ENCODE results near the gene RUFY4. TPM values are rescaled to one million over a fixed set of nuclear protein-coding genes. Genes with fewer than 3 reads are reported as not detected.

The RUFY4 gene
- total and polyA plus RNA-seq, 9 of the 15 experiments (the other 6 are each of a cell fraction or from before 2014, with no cell fraction given), result not detected

GRCh38 chr2:218020966-218021535 lies 48.0 kb upstream of the RUFY4 start:
- H2AFZ ChIP-seq (ENCODE audit: low read depth, low read length), result no peak overlapping the region
- FAIRE-seq, result no peak
- H3K79me2 ChIP-seq (ENCODE audit: control insufficient read depth, insufficient read depth, low read length), result no peaks in the 10 kb centered on the region
- H4K20me1 ChIP-seq (replicated peaks; ENCODE audit: control insufficient read depth, insufficient read depth, low read length), result no peaks in the 10 kb centered on the region
- 0% methylated on average over 6 of the region's 6 CpGs for WGBS (ENCODE audit: insufficient coverage, low coverage, missing lambda C conversion rate)
- no peak overlapping the region for H3K4me2 ChIP-seq (ENCODE audit: insufficient read depth, low read length)
- ChIA-PET CTCF (ENCODE audit: low intra/inter-chr PET ratio) (no interaction called here), POLR2A (interaction anchor here (0.6 kb wide), 1 partner anchor 64 kb away, joined by 3 read pairs; no protein-coding TSS in a partner anchor)
- no peaks in the 10 kb centered on the region for H3K9me1 ChIP-seq (ENCODE audit: control insufficient read depth, insufficient read depth, low read length)
- DNase-seq (ENCODE audit: extremely low read depth in 1 of 4, low spot score in 3 of 4), result no peak
- BruUV-seq (replicated peaks), result no TSS peak
- no peak overlapping the region for H3K9ac ChIP-seq (ENCODE audit: insufficient read depth in 1 of 2, low read depth in 2 of 2, low read length in 2 of 2)
- H3K4me1 ChIP-seq (replicated peaks in 1 of 2; ENCODE audit: control insufficient read depth in 2 of 2, insufficient read depth in 2 of 2, low read length in 2 of 2), result no peaks in the 10 kb centered on the region
- in situ Hi-C loops (cut with MboI), result no loop called here
- H3K27ac ChIP-seq (ENCODE audit: extremely low read depth, low read depth, low read length), result no peak overlapping the region
- TF ChIP-seq RB1 (IDR thresholded peaks at IDR 0.05; ENCODE audit: low read depth) (no peak), THAP7 (CRISPR knock-in tag; IDR thresholded peaks at IDR 0.05) (no peak), CBX1 (IDR thresholded peaks at IDR 0.05; ENCODE audit: low read depth) (no peak), ASH1L (IDR thresholded peaks at IDR 0.05; ENCODE audit: borderline replicate concordance, low read depth, partially characterized antibody) (no peak), PPARD (CRISPR knock-in tag; IDR thresholded peaks at IDR 0.05) (no peak), SMARCC2 (IDR thresholded peaks at IDR 0.05; ENCODE audit: low read depth) (no peak), MTA1 (IDR thresholded peaks at IDR 0.05; ENCODE audit: borderline replicate concordance) (no peak), SMARCA5 (IDR thresholded peaks at IDR 0.05) (no peak), ZNF143 (CRISPR knock-in tag; IDR thresholded peaks at IDR 0.05) (no peak)
- no peaks in the 10 kb centered on the region for H3K9me3 ChIP-seq (replicated peaks; ENCODE audit: control insufficient read depth, insufficient read depth, low read depth, low read length)
- no peaks in the 10 kb centered on the region for H3K36me3 ChIP-seq (ENCODE audit: control insufficient read depth, insufficient read depth, low read length)
- intact Hi-C loops (cut with micrococcal nuclease), result no loop called here
- no peak overlapping the region for H3K4me3 ChIP-seq
- ATAC-seq, result no peak
- H3K27me3 ChIP-seq (ENCODE audit: control insufficient read depth in 2 of 2, insufficient read depth in 2 of 2, low read length in 2 of 2), result peaks cover 0 to 7% of the 10 kb centered on the region in 2 experiments; a peak in 1 of 5 replicates

Data from K562 (cell line).